H1 (cell line): ENCODE measurements around the gene C15orf39. TPM values are rescaled to one million over a fixed set of nuclear protein-coding genes. Genes with fewer than 3 reads are reported as not detected.

ENCODE experiments used
- CTCF ChIA-PET: fragments of 300-600 bp; sonication (Branson Sonifier 250); formaldehyde crosslinking; loops from one replicate; lab custom pipeline; 2021; ENCODE audit not compliant: partially characterized antibody; lab: Charles Lee
- POLR2A ChIA-PET: fragments of 300-600 bp; sonication (Branson Sonifier 250); formaldehyde crosslinking; loops from one replicate; lab custom pipeline; 2021; ENCODE audit warnings: inconsistent platforms; ENCODE audit not compliant: partially characterized antibody; lab: Charles Lee
- DNase-seq, 2 experiments: peaks; one replicate each; pipeline versions ENCODE4 v3.0.0 to v3.0.0-alpha.2; 2010 to 2022; ENCODE audit warnings: low spot score in 2 of 2, low read depth in 1 of 2, mixed read lengths in 1 of 2
- FAIRE-seq: peaks from 2 replicates; lab custom pipeline; 2011; peaks lifted over from hg19 to GRCh38; lab: Jason Lieb, UNC
- H2AFZ ChIP-seq: 2 replicates; pipeline ENCODE4 v1.8.1; 2012; ENCODE audit warnings: low read length, inconsistent platforms
- H2AK5ac ChIP-seq: 2 replicates; pipeline ENCODE4 v1.6.1; 2013; ENCODE audit warnings: low read depth, low read length
- H2BK120ac ChIP-seq: replicated peaks from 2 replicates; pipeline ENCODE3; 2013; ENCODE audit warnings: low read depth, low read length, inconsistent platforms
- H2BK12ac ChIP-seq: 2 replicates; pipeline ENCODE4 v1.6.1; 2013; ENCODE audit warnings: low read depth, low read length
- H2BK15ac ChIP-seq: 2 replicates; pipeline ENCODE4 v1.6.1; 2013; ENCODE audit warnings: low read length
- H2BK20ac ChIP-seq: 2 replicates; pipeline ENCODE4 v1.6.1; 2013; ENCODE audit warnings: low read length
- H2BK5ac ChIP-seq: 2 replicates; pipeline ENCODE4 v1.6.1; 2013; ENCODE audit warnings: low read depth, low read length
- H3K14ac ChIP-seq: 2 replicates; pipeline ENCODE4 v1.6.1; 2013; ENCODE audit warnings: inconsistent platforms; ENCODE audit not compliant: insufficient read length
- H3K18ac ChIP-seq: 2 replicates; pipeline ENCODE4 v1.6.1; 2013; ENCODE audit warnings: low read length; ENCODE audit errors: extremely low read depth
- H3K23ac ChIP-seq: 2 replicates; pipeline ENCODE4 v1.6.1; 2013; ENCODE audit warnings: inconsistent platforms; ENCODE audit not compliant: insufficient read length
- H3K23me2 ChIP-seq: 2 replicates; pipeline ENCODE4 v1.6.1; 2013; ENCODE audit warnings: low read depth, low read length
- H3K27ac ChIP-seq: 2 replicates; pipeline ENCODE4 v1.6.1; 2011; ENCODE audit warnings: low read depth, low read length, inconsistent platforms
- H3K27me3 ChIP-seq, 4 experiments: replicated peaks in 1 of 4; 1 replicate in 1 of 4; 2 replicates in 3 of 4; pipeline versions ENCODE4 v1.6.1 to v1.8.1; 2011 to 2013; ENCODE audit warnings: low read length in 3 of 4, mild to moderate bottlenecking in 3 of 4, inconsistent platforms in 2 of 4, mixed read lengths in 2 of 4, moderate library complexity in 1 of 4; ENCODE audit not compliant: control insufficient read depth in 3 of 4, insufficient read depth in 3 of 4; ENCODE audit errors: extremely low read depth in 1 of 4
- H3K36me3 ChIP-seq, 4 experiments: 2 replicates each; pipeline versions ENCODE4 v1.6.1 to v1.8.1; 2011 to 2013; ENCODE audit warnings: mild to moderate bottlenecking in 4 of 4, low read length in 3 of 4, moderate library complexity in 2 of 4, control low read depth in 1 of 4, inconsistent platforms in 1 of 4; ENCODE audit not compliant: insufficient read depth in 4 of 4, control insufficient read depth in 2 of 4
- H3K4ac ChIP-seq: replicated peaks from 2 replicates; pipeline ENCODE3; 2013; ENCODE audit warnings: low read length, low read depth, mixed read lengths, inconsistent platforms; ENCODE audit not compliant: insufficient read length
- H3K4me1 ChIP-seq, 4 experiments: replicated peaks in 1 of 4; 1 replicate in 1 of 4; 2 replicates in 3 of 4; pipeline versions ENCODE4 v1.6.1 to v1.8.1; 2011 to 2013; ENCODE audit warnings: low read length in 3 of 4, inconsistent platforms in 2 of 4, mixed read lengths in 1 of 4; ENCODE audit not compliant: insufficient read depth in 4 of 4, control insufficient read depth in 3 of 4
- H3K4me2 ChIP-seq, 2 experiments: 2 replicates each; pipeline versions ENCODE4 v1.6.1 to v1.8.1; 2011 to 2013; ENCODE audit warnings: low read depth in 2 of 2, low read length in 2 of 2, control low read depth in 1 of 2, inconsistent platforms in 1 of 2, mild to moderate bottlenecking in 1 of 2; ENCODE audit not compliant: insufficient read depth in 1 of 2
- H3K4me3 ChIP-seq, 4 experiments: fragments of 200-600, 300-600 bp in 1 of 4; sonication (generic), shearing (Covaris generic), sonication (Bioruptor Twin) in 1 of 4; 2 replicates each; pipeline versions ENCODE4 v1.5.1 to v1.8.1; 2011 to 2016; ENCODE audit warnings: low read length in 4 of 4, low read depth in 3 of 4, control low read depth in 2 of 4, inconsistent platforms in 2 of 4, mild to moderate bottlenecking in 2 of 4, mixed read lengths in 1 of 4, moderate library complexity in 1 of 4; ENCODE audit not compliant: insufficient read depth in 2 of 4; ENCODE audit errors: extremely low read depth in 1 of 4
- H3K56ac ChIP-seq: replicated peaks from 2 replicates; pipeline ENCODE3; 2013; ENCODE audit warnings: low read depth, mild to moderate bottlenecking, mixed read lengths, low read length, inconsistent platforms; ENCODE audit not compliant: insufficient read length
- H3K79me1 ChIP-seq: 2 replicates; pipeline ENCODE4 v1.6.1; 2013; ENCODE audit warnings: low read depth, low read length, control low read depth
- H3K79me2 ChIP-seq, 2 experiments: 2 replicates each; pipeline versions ENCODE4 v1.6.1 to v1.8.1; 2012 to 2013; ENCODE audit warnings: low read length in 2 of 2, mild to moderate bottlenecking in 2 of 2, inconsistent platforms in 1 of 2; ENCODE audit not compliant: insufficient read depth in 2 of 2, control insufficient read depth in 1 of 2
- H3K9ac ChIP-seq, 4 experiments: replicated peaks in 1 of 4; 1 replicate in 1 of 4; 2 replicates in 3 of 4; pipeline versions ENCODE4 v1.6.1 to v1.8.1; 2011 to 2013; ENCODE audit warnings: low read depth in 3 of 4, low read length in 3 of 4, control low read depth in 2 of 4, mild to moderate bottlenecking in 2 of 4, moderate library complexity in 2 of 4, inconsistent platforms in 1 of 4; ENCODE audit errors: extremely low read depth in 1 of 4
- H3K9me3 ChIP-seq, 2 experiments: 2 replicates each; pipeline versions ENCODE4 v1.6.1 to v1.8.1; 2012 to 2013; ENCODE audit warnings: mild to moderate bottlenecking in 2 of 2, moderate library complexity in 2 of 2, control low read depth in 1 of 2, inconsistent platforms in 1 of 2, low read depth in 1 of 2, low read length in 1 of 2, mixed read lengths in 1 of 2; ENCODE audit not compliant: insufficient read depth in 2 of 2
- H4K20me1 ChIP-seq, 2 experiments: replicated peaks in 1 of 2; 2 replicates each; pipeline versions ENCODE3 to v1.8.1; 2011 to 2013; ENCODE audit warnings: inconsistent platforms in 2 of 2, low read length in 2 of 2, mild to moderate bottlenecking in 1 of 2; ENCODE audit not compliant: insufficient read depth in 2 of 2, control insufficient read depth in 1 of 2
- H4K5ac ChIP-seq: 2 replicates; pipeline ENCODE4 v1.6.1; 2013; ENCODE audit warnings: low read length, low read depth, mixed read lengths, inconsistent platforms; ENCODE audit not compliant: insufficient read length
- H4K8ac ChIP-seq: 2 replicates; pipeline ENCODE4 v1.8.0; 2013; ENCODE audit warnings: mild to moderate bottlenecking, moderate library complexity, low read length, inconsistent platforms; ENCODE audit not compliant: insufficient read depth; ENCODE audit errors: extremely low read depth
- H4K91ac ChIP-seq: replicated peaks from 2 replicates; pipeline ENCODE3; 2013; ENCODE audit warnings: low read length, mixed read lengths, inconsistent platforms; ENCODE audit not compliant: insufficient read length
- BRCA1 ChIP-seq: IDR thresholded peaks from 2 replicates; pipeline ENCODE4 v1.6.1; 2012; ENCODE audit warnings: low read depth, low read length, improper control_type of control experiment
- CBX8 ChIP-seq: fragments of 300-800, 300-1000 bp; sonication (generic); IDR thresholded peaks from 2 replicates; pipeline ENCODE4 v1.7.1; 2016; ENCODE audit warnings: low read depth, low read length, borderline replicate concordance
- CEBPB ChIP-seq: IDR thresholded peaks from 2 replicates; pipeline ENCODE4 v1.6.1; 2012; ENCODE audit warnings: low read depth, low read length
- CHD1 ChIP-seq: IDR thresholded peaks from 2 replicates; pipeline ENCODE4 v1.6.1; 2012; ENCODE audit warnings: low read depth, low read length, improper control_type of control experiment
- CTBP2 ChIP-seq: IDR thresholded peaks from 2 replicates; pipeline ENCODE4 v1.7.0; 2011; ENCODE audit warnings: borderline replicate concordance, mild to moderate bottlenecking, moderate library complexity, mixed read lengths, low read length; ENCODE audit not compliant: insufficient read depth, insufficient read length
- HDAC6 ChIP-seq: IDR thresholded peaks from one replicate; pipeline ENCODE4 v1.7.1; 2012; ENCODE audit warnings: low read depth, mild to moderate bottlenecking, inconsistent platforms, low read length, moderate library complexity
- KDM1A ChIP-seq: fragments of 200-600, 300-600 bp; sonication (generic); IDR thresholded peaks from 2 replicates; pipeline ENCODE4 v1.7.1; 2016; ENCODE audit warnings: mild to moderate bottlenecking, low read length, borderline replicate concordance
- RNF2 ChIP-seq: fragments of 200-900, 300-1000 bp; sonication (generic); IDR thresholded peaks from 2 replicates; pipeline ENCODE4 v1.7.1; 2016; ENCODE audit warnings: borderline replicate concordance, low read depth, mild to moderate bottlenecking, antibody characterized with exemption, low read length; ENCODE audit not compliant: poor library complexity, severe bottlenecking; ENCODE audit errors: missing control alignments
- ZNF274 ChIP-seq: IDR thresholded peaks from 2 replicates; pipeline ENCODE4 v1.7.0; 2012; ENCODE audit warnings: low read length, borderline replicate concordance; ENCODE audit errors: extremely low read depth
- WGBS, 2 experiments: shearing (Covaris generic) in 1 of 2; methylation state at CpG; one replicate each; pipeline versions ENCODE4 v1.1.6 to v1.1.7; 2013 to 2015; ENCODE audit warnings: low lambda C conversion rate in 2 of 2, mixed read lengths in 2 of 2, inconsistent platforms in 1 of 2, low coverage in 1 of 2, missing lambda C conversion rate in 1 of 2; ENCODE audit not compliant: insufficient replicate concordance in 2 of 2, insufficient coverage in 1 of 2, insufficient read length in 1 of 2; ENCODE audit errors: extremely low coverage in 1 of 2, missing lambda C conversion rate in 1 of 2; 5-methylcytosine and 5-hydroxymethylcytosine counted together
- polyA plus RNA-seq, 7 experiments: library from polyadenylated mRNA; depleted of rRNA in 3 of 7; stranded (reverse) in 5 of 7; unstranded in 2 of 7; fragments of >200 nt in 5 of 7; fragments of 200-250 nt in 2 of 7; gene quantifications; 1 replicate in 5 of 7; 2 replicates in 1 of 7; 4 replicates in 1 of 7; pipeline versions ENCODE4 v1.2.1 to v1.2.3, GENCODE V29; 2011 to 2013; ENCODE audit warnings: missing spikeins in 2 of 7, mixed read lengths in 2 of 7
- total RNA-seq: library from RNA; stranded (reverse); fragmentation: NEBNext Ultra II Directional; extraction: Animal tissue kit (Norgen Biotek cat#: 25700); gene quantifications from 2 replicates; pipeline ENCODE4 v1.2.1, GENCODE V29; 2021
- TF ChIP-seq, protein P1 (sequence below): IDR thresholded peaks from 2 replicates; pipeline ENCODE4 v1.6.1; 2011; ENCODE audit warnings: low read depth, mild to moderate bottlenecking, low read length; ENCODE audit not compliant: insufficient read depth

Gene C15orf39
- total and polyA plus RNA-seq, 2 of the 8 experiments (the other 6 are each of a cell fraction or from before 2014, with no cell fraction given) = 13.8 to 38.5 TPM

DNA sequence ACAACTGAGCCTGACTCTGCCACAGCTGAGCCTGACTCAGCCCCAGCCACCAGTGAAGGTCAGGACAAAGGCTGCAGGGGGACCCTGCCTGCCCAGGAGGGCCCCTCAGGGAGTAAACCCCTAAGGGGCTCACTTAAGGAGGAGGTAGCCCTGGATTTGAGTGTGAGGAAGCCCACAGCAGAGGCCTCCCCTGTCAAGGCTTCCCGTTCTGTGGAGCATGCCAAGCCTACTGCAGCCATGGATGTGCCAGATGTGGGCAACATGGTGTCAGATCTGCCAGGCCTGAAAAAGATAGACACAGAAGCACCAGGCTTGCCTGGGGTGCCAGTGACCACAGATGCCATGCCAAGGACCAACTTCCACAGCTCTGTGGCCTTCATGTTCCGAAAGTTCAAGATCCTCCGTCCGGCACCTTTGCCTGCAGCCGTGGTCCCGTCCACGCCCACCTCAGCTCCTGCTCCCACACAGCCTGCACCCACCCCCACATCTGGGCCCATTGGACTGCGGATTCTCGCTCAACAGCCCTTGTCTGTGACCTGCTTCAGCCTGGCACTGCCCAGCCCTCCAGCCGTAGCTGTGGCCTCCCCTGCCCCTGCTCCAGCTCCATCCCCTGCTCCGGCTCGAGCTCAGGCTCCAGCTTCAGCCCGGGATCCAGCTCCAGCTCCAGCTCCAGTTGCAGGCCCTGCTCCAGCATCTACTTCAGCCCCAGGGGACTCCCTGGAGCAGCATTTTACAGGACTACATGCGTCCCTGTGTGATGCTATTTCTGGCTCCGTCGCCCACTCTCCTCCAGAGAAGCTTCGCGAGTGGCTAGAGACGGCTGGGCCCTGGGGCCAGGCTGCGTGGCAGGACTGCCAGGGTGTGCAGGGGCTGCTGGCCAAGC lies 6.2 kb downstream of the C15orf39 start:
- H3K36me3 ChIP-seq = peaks cover 27 to 49% (median 33%) of the 10 kb centered on the region in 4 experiments; a peak in 7 of 8 replicates
- CTCF ChIA-PET = interaction anchor here (0.6 to 7.6 kb wide), 14 partner anchors 10 to 306 kb away, joined by 3 to 97 read pairs (median 4); no protein-coding TSS in a partner anchor
- no peak overlapping the region for H3K4ac ChIP-seq
- no peaks in the 10 kb centered on the region for H3K9me3 ChIP-seq
- H3K27ac ChIP-seq = no peak overlapping the region
- H3K4me2 ChIP-seq = no peak overlapping the region
- H4K20me1 ChIP-seq = peaks cover 60 to 71% of the 10 kb centered on the region in 2 experiments
- no peak overlapping the region for H4K5ac ChIP-seq
- no peak overlapping the region for H2AFZ ChIP-seq
- H2AK5ac ChIP-seq = no peak overlapping the region
- H3K4me1 ChIP-seq = peaks cover 0 to 20% (median 6%) of the 10 kb centered on the region in 4 experiments; a peak in 4 of 7 replicates
- H2BK15ac ChIP-seq = no peak overlapping the region
- H2BK12ac ChIP-seq = no peak overlapping the region
- H4K8ac ChIP-seq = peak overlapping the region; percentile 46
- no peak overlapping the region for H3K18ac ChIP-seq
- H3K56ac ChIP-seq = no peak overlapping the region
- peaks cover 15 to 69% of the 10 kb centered on the region in 2 experiments; a peak in 3 of 4 replicates for H3K79me2 ChIP-seq
- no peak for FAIRE-seq
- H3K4me3 ChIP-seq = no peak overlapping the region
- no peak overlapping the region for H2BK120ac ChIP-seq
- peaks cover 5% of the 10 kb centered on the region; the same call in 1 of the 2 replicates for H3K23me2 ChIP-seq
- no peak overlapping the region for H2BK5ac ChIP-seq
- no peak overlapping the region for H3K9ac ChIP-seq
- H2BK20ac ChIP-seq = no peak overlapping the region
- H3K27me3 ChIP-seq = peaks cover 0 to 6% (median 2%) of the 10 kb centered on the region in 4 experiments; a peak in 1 of 7 replicates
- no peak overlapping the region for H3K14ac ChIP-seq
- 92% methylated on average over 19 of the region's 20 CpGs; no CpG with 5 or more reads in 1 of the 2 experiments for WGBS, 2 experiments
- peaks cover 12% of the 10 kb centered on the region for H3K79me1 ChIP-seq
- DNase-seq = no peak
- POLR2A ChIA-PET = interaction anchor here (1.0 to 1.7 kb wide), 4 partner anchors 9 to 159 kb away, joined by 3 to 6 read pairs (median 4); no protein-coding TSS in a partner anchor
- H3K23ac ChIP-seq = no peak overlapping the region
- H4K91ac ChIP-seq = no peak overlapping the region
- TF ChIP-seq BRCA1 = no peak
- TF ChIP-seq CEBPB = no peak
- TF ChIP-seq RNF2 = no peak
- no peak for TF ChIP-seq CTBP2
- no peak for TF ChIP-seq ZNF274
- TF ChIP-seq CBX8 = no peak
- no peak for TF ChIP-seq HDAC6
- TF ChIP-seq KDM1A = no peak
- TF ChIP-seq CHD1 = no peak
- TF ChIP-seq, protein P1, sequence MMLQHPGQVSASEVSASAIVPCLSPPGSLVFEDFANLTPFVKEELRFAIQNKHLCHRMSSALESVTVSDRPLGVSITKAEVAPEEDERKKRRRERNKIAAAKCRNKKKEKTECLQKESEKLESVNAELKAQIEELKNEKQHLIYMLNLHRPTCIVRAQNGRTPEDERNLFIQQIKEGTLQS = no peak
